Osteoblast (primary cell): ENCODE measurements around the gene SORCS2. TPM values are rescaled to one million over a fixed set of nuclear protein-coding genes. Genes with fewer than 3 reads are reported as not detected.

ENCODE experiments used
- DNase-seq: peaks from one replicate; pipeline ENCODE4 v3.0.0; 2011; ENCODE audit warnings: low spot score, mixed read lengths; ENCODE audit not compliant: insufficient read length; ENCODE audit errors: missing footprints
- H2AFZ ChIP-seq: 2 replicates; pipeline ENCODE4 v1.6.0; 2011; ENCODE audit warnings: mild to moderate bottlenecking, low read length
- H3K27ac ChIP-seq: 2 replicates; pipeline ENCODE4 v1.5.1; 2011; ENCODE audit warnings: mild to moderate bottlenecking, low read depth, low read length, moderate library complexity
- H3K27me3 ChIP-seq: 2 replicates; pipeline ENCODE4 v1.6.0; 2012; ENCODE audit warnings: mild to moderate bottlenecking, control low read depth, inconsistent platforms, low read length, moderate library complexity; ENCODE audit not compliant: insufficient read depth
- H3K36me3 ChIP-seq: 2 replicates; pipeline ENCODE4 v1.5.1; 2011; ENCODE audit warnings: mild to moderate bottlenecking, low read length, control low read depth, moderate library complexity; ENCODE audit not compliant: insufficient read depth
- H3K4me1 ChIP-seq: 2 replicates; pipeline ENCODE4 v1.5.1; 2011; ENCODE audit warnings: mild to moderate bottlenecking, low read length, control low read depth, moderate library complexity; ENCODE audit not compliant: insufficient read depth
- H3K4me2 ChIP-seq: 2 replicates; pipeline ENCODE4 v1.6.0; 2011; ENCODE audit warnings: mild to moderate bottlenecking, low read length; ENCODE audit not compliant: insufficient read depth
- H3K4me3 ChIP-seq: fragments of 200-600 bp; sonication (generic); 3 replicates; pipeline ENCODE4 v1.5.1; 2012; ENCODE audit warnings: mild to moderate bottlenecking, low read length, inconsistent platforms; ENCODE audit not compliant: insufficient read depth
- H3K79me2 ChIP-seq: 2 replicates; pipeline ENCODE4 v1.6.0; 2012; ENCODE audit warnings: mild to moderate bottlenecking, low read length, control low read depth, inconsistent platforms; ENCODE audit not compliant: insufficient read depth
- H3K9me3 ChIP-seq: 2 replicates; pipeline ENCODE4 v1.5.1; 2011; ENCODE audit warnings: low read depth, low read length, control low read depth
- H4K20me1 ChIP-seq: 2 replicates; pipeline ENCODE4 v1.6.0; 2012; ENCODE audit warnings: mild to moderate bottlenecking, low read length, control low read depth; ENCODE audit not compliant: insufficient read depth
- total RNA-seq: library from RNA; depleted of rRNA; stranded (reverse); fragments of >200 nt; gene quantifications from 2 replicates; pipeline ENCODE4 v1.2.3, GENCODE V29; 2012
- TF ChIP-seq, protein P1 (sequence below): IDR thresholded peaks from 2 replicates; pipeline ENCODE4 v1.5.1; 2011; ENCODE audit warnings: mild to moderate bottlenecking, low read depth, low read length, moderate library complexity; ENCODE audit errors: extremely low read depth

SORCS2 gene
- total RNA-seq, 1 donor: 9.0 TPM

- no peaks in the 10 kb centered on the region for H3K9me3 ChIP-seq
- DNase-seq: no peak
- H3K4me1 ChIP-seq: peaks cover 8% of the 10 kb centered on the region
- H2AFZ ChIP-seq: no peak overlapping the region
- no peak overlapping the region for H3K4me3 ChIP-seq
- H3K27ac ChIP-seq: no peak overlapping the region
- TF ChIP-seq, protein P1, sequence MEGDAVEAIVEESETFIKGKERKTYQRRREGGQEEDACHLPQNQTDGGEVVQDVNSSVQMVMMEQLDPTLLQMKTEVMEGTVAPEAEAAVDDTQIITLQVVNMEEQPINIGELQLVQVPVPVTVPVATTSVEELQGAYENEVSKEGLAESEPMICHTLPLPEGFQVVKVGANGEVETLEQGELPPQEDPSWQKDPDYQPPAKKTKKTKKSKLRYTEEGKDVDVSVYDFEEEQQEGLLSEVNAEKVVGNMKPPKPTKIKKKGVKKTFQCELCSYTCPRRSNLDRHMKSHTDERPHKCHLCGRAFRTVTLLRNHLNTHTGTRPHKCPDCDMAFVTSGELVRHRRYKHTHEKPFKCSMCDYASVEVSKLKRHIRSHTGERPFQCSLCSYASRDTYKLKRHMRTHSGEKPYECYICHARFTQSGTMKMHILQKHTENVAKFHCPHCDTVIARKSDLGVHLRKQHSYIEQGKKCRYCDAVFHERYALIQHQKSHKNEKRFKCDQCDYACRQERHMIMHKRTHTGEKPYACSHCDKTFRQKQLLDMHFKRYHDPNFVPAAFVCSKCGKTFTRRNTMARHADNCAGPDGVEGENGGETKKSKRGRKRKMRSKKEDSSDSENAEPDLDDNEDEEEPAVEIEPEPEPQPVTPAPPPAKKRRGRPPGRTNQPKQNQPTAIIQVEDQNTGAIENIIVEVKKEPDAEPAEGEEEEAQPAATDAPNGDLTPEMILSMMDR: no peak
- H3K27me3 ChIP-seq: peaks cover 12% of the 10 kb centered on the region
- H3K79me2 ChIP-seq: no peaks in the 10 kb centered on the region
- no peak overlapping the region for H3K4me2 ChIP-seq
- H3K36me3 ChIP-seq: no peaks in the 10 kb centered on the region
- H4K20me1 ChIP-seq: no peaks in the 10 kb centered on the region
These were observed 505.5 kb downstream of the SORCS2 start for GRCh38 chr4:7697821-7698220.

DNA sequence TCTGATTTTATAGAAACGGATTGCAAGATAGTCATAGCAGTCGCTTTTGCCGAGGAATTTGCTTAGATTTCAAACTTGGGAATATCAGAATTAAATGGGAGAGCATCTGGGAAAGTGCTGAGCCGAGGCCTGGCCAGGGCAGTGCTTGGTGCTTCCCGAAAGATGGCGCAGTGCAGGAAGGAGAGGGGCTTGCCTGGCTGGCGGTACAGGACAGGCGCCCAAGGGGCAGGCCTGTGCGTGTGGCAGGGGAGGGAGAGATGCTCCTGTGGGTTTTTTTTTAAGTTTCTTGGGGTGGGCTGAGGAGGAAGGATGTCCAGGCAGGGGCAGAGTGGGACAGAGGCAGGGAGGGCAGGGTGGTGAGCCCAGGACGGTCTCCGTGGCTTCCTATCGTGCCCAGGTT, 506.2 kb downstream of the SORCS2 start:
- Histone ChIP-seq H4K20me1 (no peaks in the 10 kb centered on the region), H3K27me3 (peaks cover 12% of the 10 kb centered on the region), H3K9me3 (no peaks in the 10 kb centered on the region), H2AFZ (no peak overlapping the region), H3K27ac (no peak overlapping the region), H3K4me1 (peaks cover 8% of the 10 kb centered on the region), H3K4me2 (no peak overlapping the region), H3K4me3 (no peak overlapping the region), H3K79me2 (no peaks in the 10 kb centered on the region), H3K36me3 (no peaks in the 10 kb centered on the region)
- TF ChIP-seq, protein P1: peak; percentile 30
- DNase-seq: peak; percentile 93

DNA sequence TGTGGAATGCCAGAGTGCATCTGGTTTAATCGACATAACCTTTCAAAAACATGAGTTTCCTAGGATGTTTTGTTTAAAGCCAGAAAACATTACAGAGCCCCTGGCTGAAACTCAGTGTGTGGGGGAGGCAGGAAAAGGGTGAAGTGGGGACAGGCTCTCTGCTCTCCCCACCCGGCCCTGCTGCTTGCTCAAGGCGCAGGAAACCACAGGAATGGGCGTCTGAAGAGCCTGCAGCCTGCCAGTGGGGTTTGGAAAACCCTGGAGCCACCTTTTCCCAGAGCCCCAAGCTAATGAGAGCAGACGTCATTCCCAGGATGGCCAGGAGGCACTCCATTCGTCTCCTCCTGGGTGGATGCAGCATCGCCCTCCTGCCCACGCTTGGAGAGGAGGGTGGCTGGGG, 506.7 kb downstream of the SORCS2 start:
- Histone ChIP-seq H3K4me1 (peaks cover 8% of the 10 kb centered on the region), H3K27me3 (peaks cover 12% of the 10 kb centered on the region), H3K27ac (no peak overlapping the region), H2AFZ (no peak overlapping the region), H3K9me3 (no peaks in the 10 kb centered on the region), H3K79me2 (no peaks in the 10 kb centered on the region), H3K4me2 (no peak overlapping the region), H3K4me3 (no peak overlapping the region), H4K20me1 (no peaks in the 10 kb centered on the region), H3K36me3 (no peaks in the 10 kb centered on the region)
- peak; percentile 97 for DNase-seq
- TF ChIP-seq, protein P1: no peak

DNA sequence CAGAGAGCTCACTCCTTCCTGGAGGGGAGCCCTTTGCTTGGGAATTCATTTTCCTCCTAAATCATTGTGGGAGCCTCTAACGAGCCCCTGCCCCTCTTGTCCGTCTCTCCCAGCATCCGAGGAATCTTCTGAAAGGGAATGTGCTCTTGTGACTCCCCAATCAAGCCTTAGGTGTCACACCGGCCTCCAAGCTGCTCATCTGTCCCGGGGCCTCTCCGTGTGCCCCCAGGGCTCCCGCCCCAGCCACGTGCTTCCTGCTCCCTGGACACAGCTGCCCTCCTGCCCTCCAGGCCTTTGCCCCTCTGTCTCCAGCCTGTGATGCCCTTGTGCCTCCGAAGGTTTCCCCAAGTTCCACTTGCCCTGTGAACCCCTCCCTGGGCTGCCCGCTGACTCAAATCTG, 507.5 kb downstream of the SORCS2 start:
- Histone ChIP-seq H3K4me2 (no peak overlapping the region), H4K20me1 (no peaks in the 10 kb centered on the region), H3K27ac (no peak overlapping the region), H3K36me3 (no peaks in the 10 kb centered on the region), H3K9me3 (no peaks in the 10 kb centered on the region), H3K4me3 (no peak overlapping the region), H2AFZ (no peak overlapping the region), H3K27me3 (peaks cover 12% of the 10 kb centered on the region), H3K79me2 (no peaks in the 10 kb centered on the region), H3K4me1 (peaks cover 8% of the 10 kb centered on the region)
- TF ChIP-seq, protein P1: no peak
- DNase-seq: peak; percentile 72
